ENCODE data around the gene PLCD3. TPM values are rescaled to one million over a fixed set of nuclear protein-coding genes. Genes with fewer than 3 reads are reported as not detected.

PLCD3 gene
- total RNA-seq, 4 donors from 2014 or later, result 50.4 to 147 (median 81.8) TPM

DNA sequence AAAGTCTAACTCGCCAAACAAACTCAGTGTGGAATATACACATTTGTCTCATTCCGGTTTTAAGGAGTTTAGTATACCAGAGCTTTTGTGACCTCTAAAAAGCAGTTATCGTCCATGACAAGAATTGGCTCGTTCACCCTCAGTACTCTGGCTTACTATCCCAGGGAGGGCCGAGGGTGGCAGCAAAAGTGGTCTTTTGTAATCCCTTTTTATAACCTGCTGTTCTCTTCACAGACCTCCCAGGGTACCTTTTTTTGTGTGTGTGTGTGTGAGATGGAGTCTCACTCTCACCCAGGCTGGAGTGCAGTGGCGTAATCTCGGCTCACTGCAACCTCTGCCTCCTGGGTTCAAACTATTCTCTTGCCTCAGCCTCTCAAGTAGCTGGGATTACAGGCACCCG lies 62.3 kb downstream of the PLCD3 start:
- 90 to 93% methylated on average over 5 to 8 of the region's 8 CpGs for WGBS, 2 donors (ENCODE audit: low coverage in 1 of 2)
- TF ChIP-seq, protein P1, sequence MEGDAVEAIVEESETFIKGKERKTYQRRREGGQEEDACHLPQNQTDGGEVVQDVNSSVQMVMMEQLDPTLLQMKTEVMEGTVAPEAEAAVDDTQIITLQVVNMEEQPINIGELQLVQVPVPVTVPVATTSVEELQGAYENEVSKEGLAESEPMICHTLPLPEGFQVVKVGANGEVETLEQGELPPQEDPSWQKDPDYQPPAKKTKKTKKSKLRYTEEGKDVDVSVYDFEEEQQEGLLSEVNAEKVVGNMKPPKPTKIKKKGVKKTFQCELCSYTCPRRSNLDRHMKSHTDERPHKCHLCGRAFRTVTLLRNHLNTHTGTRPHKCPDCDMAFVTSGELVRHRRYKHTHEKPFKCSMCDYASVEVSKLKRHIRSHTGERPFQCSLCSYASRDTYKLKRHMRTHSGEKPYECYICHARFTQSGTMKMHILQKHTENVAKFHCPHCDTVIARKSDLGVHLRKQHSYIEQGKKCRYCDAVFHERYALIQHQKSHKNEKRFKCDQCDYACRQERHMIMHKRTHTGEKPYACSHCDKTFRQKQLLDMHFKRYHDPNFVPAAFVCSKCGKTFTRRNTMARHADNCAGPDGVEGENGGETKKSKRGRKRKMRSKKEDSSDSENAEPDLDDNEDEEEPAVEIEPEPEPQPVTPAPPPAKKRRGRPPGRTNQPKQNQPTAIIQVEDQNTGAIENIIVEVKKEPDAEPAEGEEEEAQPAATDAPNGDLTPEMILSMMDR (IDR thresholded peaks at IDR 0.05), result no peak
- TF ChIP-seq POLR2A (IDR thresholded peaks at IDR 0.05) (no peak), EP300 (IDR thresholded peaks at IDR 0.05) (no peak), POLR2AphosphoS5 (IDR thresholded peaks at IDR 0.05) (no peak)
- Histone ChIP-seq H3K27ac (no peak overlapping the region), H3K27me3 (no peaks in the 10 kb centered on the region), H3K4me3 (no peak overlapping the region), H3K4me1 (peaks cover 0 to 58% (median 14%) of the 10 kb centered on the region in 3 donors), H3K9me3 (no peaks in the 10 kb centered on the region), H3K36me3 (peaks cover 0 to 61% of the 10 kb centered on the region in 2 donors)
- ATAC-seq, result no peak

DNA sequence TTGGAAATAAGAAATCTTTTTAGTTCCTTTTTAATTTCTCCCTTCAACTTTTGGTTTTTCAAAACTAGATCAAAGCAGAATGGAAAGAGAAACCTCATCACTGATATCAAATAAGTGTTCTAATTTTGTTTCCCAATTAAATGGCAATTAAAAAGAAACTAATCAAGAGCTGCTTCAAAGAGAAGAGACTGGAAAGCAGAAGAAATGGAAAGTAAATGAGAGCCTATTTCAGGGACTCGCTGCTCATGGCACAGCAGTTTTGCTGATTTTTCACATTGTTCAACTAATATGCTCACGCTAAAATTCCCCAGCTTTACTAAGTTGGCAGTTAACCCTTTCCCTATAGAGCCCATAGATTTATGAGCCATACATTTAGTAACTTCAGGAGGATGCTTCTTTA lies 64.7 kb downstream of the PLCD3 start:
- Histone ChIP-seq H3K4me3 (no peak overlapping the region), H3K9me3 (no peaks in the 10 kb centered on the region), H3K36me3 (peaks cover 0 to 44% of the 10 kb centered on the region in 2 donors), H3K27me3 (no peaks in the 10 kb centered on the region), H3K27ac (peak overlapping the region in 1 of 4 donors; percentile 27), H3K4me1 (peaks cover under 1 to 59% (median 12%) of the 10 kb centered on the region in 3 donors)
- 49 to 62% methylated on average over 2 of the region's 2 CpGs for WGBS, 2 donors (ENCODE audit: low coverage in 1 of 2)
- TF ChIP-seq POLR2A (IDR thresholded peaks at IDR 0.05) (no peak), POLR2AphosphoS5 (IDR thresholded peaks at IDR 0.05) (no peak), EP300 (IDR thresholded peaks at IDR 0.05) (no peak)
- TF ChIP-seq, protein P1 (IDR thresholded peaks at IDR 0.05), result no peak
- no peak for ATAC-seq

DNA sequence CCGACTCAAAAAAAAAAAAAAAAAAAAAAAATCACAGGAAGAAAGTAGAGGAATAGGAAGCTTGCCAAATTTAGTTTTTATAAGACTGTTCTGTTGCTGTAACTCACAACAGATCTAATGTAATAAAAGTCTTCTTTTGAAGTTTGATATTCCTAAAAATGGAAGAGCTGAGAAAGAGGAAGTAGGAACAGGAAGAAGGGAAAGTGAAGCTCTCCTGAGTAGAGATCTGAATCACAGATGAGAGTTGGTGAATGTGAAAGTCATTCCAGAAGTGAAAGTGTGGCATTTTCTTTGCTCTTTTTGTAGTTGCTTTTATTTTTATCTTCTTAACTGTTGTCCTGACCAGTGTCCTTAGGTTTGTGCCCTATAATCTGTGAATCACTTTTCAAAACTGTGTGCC lies 69.1 kb downstream of the PLCD3 start:
- no peak for ATAC-seq
- WGBS, 2 donors (ENCODE audit: low coverage in 1 of 2), result 100% methylated on average over 1 of the region's 1 CpG; no CpG with 5 or more reads in 1 of the 2 donors
- H3K4me3 ChIP-seq, result no peak overlapping the region
- peaks cover 8 to 83% (median 31%) of the 10 kb centered on the region in 3 donors for H3K4me1 ChIP-seq
- no peak overlapping the region for H3K27ac ChIP-seq
- H3K27me3 ChIP-seq, result no peaks in the 10 kb centered on the region
- no peak for TF ChIP-seq POLR2A (IDR thresholded peaks at IDR 0.05)
- TF ChIP-seq, protein P1 (IDR thresholded peaks at IDR 0.05), result no peak
- no peak for TF ChIP-seq POLR2AphosphoS5 (IDR thresholded peaks at IDR 0.05)
- TF ChIP-seq EP300 (IDR thresholded peaks at IDR 0.05), result no peak
- peaks cover 0 to 10% of the 10 kb centered on the region in 2 donors for H3K36me3 ChIP-seq
- H3K9me3 ChIP-seq, result no peaks in the 10 kb centered on the region

DNA sequence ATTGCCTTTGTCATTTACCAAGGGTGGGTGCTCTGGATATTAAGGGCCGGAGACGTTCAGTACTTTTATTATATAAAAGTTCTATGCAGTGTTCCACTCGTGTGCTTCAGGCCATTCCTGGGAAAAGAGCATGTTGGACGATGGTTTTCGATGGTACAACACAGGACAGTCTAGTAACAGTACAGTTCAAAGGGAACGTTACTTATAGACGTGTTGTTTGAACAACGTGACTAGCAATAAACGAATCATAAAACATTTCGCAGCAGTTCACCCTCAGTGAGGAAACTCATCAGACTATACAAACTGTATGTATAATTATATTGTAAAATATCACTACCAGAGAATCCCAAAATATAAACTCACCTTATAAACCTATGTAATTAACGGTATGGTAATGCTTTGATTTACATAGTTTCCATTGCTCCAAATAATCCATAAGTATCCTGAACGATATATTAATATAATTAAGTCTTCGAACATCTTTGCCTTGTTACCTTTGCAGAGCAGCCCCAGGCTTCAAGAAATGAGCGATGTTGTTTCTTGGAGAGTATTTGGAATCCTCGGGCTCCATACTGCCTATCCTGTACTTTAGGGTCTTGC lies 70.6 kb downstream of the PLCD3 start:
- Histone ChIP-seq H3K36me3 (peaks cover 0 to 3% of the 10 kb centered on the region in 2 donors), H3K4me1 (peaks cover 8 to 70% (median 26%) of the 10 kb centered on the region in 3 donors), H3K9me3 (no peaks in the 10 kb centered on the region), H3K27me3 (no peaks in the 10 kb centered on the region), H3K4me3 (peak overlapping the region; percentile 70 to 89), H3K27ac (peak overlapping the region; percentile 41 to 96 (median 91))
- 12 to 14% methylated on average over 15 of the region's 15 CpGs for WGBS, 2 donors (ENCODE audit: low coverage in 1 of 2)
- no peak for ATAC-seq
- TF ChIP-seq POLR2A (IDR thresholded peaks at IDR 0.05), result no peak
- TF ChIP-seq POLR2AphosphoS5 (IDR thresholded peaks at IDR 0.05), result no peak
- TF ChIP-seq, protein P1 (IDR thresholded peaks at IDR 0.05), result no peak
- no peak for TF ChIP-seq EP300 (IDR thresholded peaks at IDR 0.05)

Measured in gastroesophageal sphincter (tissue), 4 donors.